ENCODE data around the gene BLCAP. TPM values are rescaled to one million over a fixed set of nuclear protein-coding genes. Genes with fewer than 3 reads are reported as not detected.

The BLCAP gene
- total RNA-seq, 1 donor from 2014 or later = 111 TPM

GRCh38 chr20:37518059-37518458 is 9.6 kb downstream of the BLCAP start:
- H3K9ac ChIP-seq (ENCODE audit: low read length) = no peak overlapping the region
- H3K4me3 ChIP-seq (ENCODE audit: insufficient read depth, low read depth, low read length) = no peak overlapping the region
- H3K36me3 ChIP-seq (ENCODE audit: insufficient read depth, low read length) = peaks cover 10% of the 10 kb centered on the region
- H4K20me1 ChIP-seq (ENCODE audit: insufficient read depth, low read length) = peaks cover 99% of the 10 kb centered on the region
- Mint-ChIP-seq H3K36me3 (ENCODE audit: low read depth, unreplicated experiment) (peaks cover 48% of the 10 kb centered on the region), H3K9me3 (ENCODE audit: unreplicated experiment) (no peaks in the 10 kb centered on the region), H3K27ac (ENCODE audit: unreplicated experiment) (peak overlapping the region; percentile 4), H3K4me3 (ENCODE audit: unreplicated experiment) (no peak overlapping the region), H3K27me3 (ENCODE audit: low read depth, unreplicated experiment) (no peaks in the 10 kb centered on the region), H3K4me1 (ENCODE audit: low read depth, unreplicated experiment) (peaks cover 8% of the 10 kb centered on the region)
- peaks cover 84% of the 10 kb centered on the region for H3K79me2 ChIP-seq (ENCODE audit: insufficient read depth, low read length)
- DNase-seq (ENCODE audit: low read depth) (no peak), FAIRE-seq (no peak)
- H3K4me1 ChIP-seq (ENCODE audit: insufficient read depth, low read length) = peaks cover 27% of the 10 kb centered on the region
- no peak overlapping the region for H3K4me2 ChIP-seq (ENCODE audit: low read length)
- no peak overlapping the region for H2AFZ ChIP-seq (ENCODE audit: low read depth, low read length)
- H3K9me3 ChIP-seq (ENCODE audit: insufficient read depth, low read depth, low read length) = no peaks in the 10 kb centered on the region
- no peak overlapping the region for H3K27ac ChIP-seq (ENCODE audit: low read depth, low read length)
- H3K27me3 ChIP-seq (ENCODE audit: insufficient read depth, low read length) = no peaks in the 10 kb centered on the region
- TF ChIP-seq, protein P1, sequence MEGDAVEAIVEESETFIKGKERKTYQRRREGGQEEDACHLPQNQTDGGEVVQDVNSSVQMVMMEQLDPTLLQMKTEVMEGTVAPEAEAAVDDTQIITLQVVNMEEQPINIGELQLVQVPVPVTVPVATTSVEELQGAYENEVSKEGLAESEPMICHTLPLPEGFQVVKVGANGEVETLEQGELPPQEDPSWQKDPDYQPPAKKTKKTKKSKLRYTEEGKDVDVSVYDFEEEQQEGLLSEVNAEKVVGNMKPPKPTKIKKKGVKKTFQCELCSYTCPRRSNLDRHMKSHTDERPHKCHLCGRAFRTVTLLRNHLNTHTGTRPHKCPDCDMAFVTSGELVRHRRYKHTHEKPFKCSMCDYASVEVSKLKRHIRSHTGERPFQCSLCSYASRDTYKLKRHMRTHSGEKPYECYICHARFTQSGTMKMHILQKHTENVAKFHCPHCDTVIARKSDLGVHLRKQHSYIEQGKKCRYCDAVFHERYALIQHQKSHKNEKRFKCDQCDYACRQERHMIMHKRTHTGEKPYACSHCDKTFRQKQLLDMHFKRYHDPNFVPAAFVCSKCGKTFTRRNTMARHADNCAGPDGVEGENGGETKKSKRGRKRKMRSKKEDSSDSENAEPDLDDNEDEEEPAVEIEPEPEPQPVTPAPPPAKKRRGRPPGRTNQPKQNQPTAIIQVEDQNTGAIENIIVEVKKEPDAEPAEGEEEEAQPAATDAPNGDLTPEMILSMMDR (IDR thresholded peaks at IDR 0.05; ENCODE audit: insufficient read depth, low read depth, low read length) = no peak
- no peak for TF ChIP-seq EZH2 (IDR thresholded peaks at IDR 0.05; ENCODE audit: insufficient read depth, low read length)

DNA sequence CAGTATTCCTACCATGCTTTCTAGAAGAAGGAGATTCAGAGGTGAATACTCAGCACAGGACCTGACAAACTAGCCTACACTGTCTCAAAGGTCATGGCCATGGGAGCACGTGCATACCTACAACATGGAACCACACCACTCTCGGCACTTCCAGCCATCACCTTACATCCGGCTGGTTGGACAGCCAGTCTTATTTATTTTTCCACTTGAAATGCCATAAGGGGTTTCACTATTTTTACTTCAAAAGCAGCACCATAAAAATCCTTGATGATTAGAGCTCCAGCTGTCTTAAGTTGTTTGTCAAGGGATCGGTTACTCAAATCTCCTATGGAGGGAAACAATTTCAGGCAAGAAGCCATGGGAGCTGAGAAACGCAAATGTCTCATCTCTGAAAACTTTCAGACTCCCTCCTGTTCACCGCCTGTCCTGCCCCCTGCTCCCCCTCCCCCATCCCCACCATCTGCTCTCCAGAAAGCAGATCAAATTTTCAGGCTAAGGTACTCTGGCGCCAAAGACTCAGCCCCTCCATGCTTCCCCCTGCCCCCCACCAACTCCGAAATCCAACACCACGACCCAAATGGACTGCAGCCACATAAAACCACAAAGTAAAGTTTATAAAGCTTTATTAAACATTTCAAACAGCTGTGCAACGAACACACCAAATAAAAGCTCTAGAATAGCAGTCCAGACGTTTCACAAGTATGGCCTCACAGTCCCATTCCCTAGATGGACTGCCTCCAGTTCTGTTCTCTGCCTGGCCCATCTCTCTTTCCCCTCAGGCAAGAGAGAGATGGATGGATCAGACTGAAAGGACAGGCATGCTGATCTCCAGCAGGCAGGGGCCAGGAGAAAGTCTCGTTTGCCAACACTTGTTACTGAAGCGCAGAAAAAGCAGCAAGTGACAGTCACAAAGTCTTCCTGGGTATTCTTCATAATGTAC is 10.6 kb downstream of the BLCAP start:
- H3K27me3 Mint-ChIP-seq (ENCODE audit: low read depth, unreplicated experiment) = no peaks in the 10 kb centered on the region
- H2AFZ ChIP-seq (ENCODE audit: low read depth, low read length) = no peak overlapping the region
- H3K27ac ChIP-seq (ENCODE audit: low read depth, low read length) = no peak overlapping the region
- no peak for TF ChIP-seq EZH2 (IDR thresholded peaks at IDR 0.05; ENCODE audit: insufficient read depth, low read length)
- TF ChIP-seq, protein P1 (IDR thresholded peaks at IDR 0.05; ENCODE audit: insufficient read depth, low read depth, low read length) = no peak
- H3K4me2 ChIP-seq (ENCODE audit: low read length) = peak overlapping the region; percentile 4
- H3K9me3 Mint-ChIP-seq (ENCODE audit: unreplicated experiment) = no peaks in the 10 kb centered on the region
- H3K4me1 Mint-ChIP-seq (ENCODE audit: low read depth, unreplicated experiment) = peaks cover 13% of the 10 kb centered on the region
- peaks cover 100% of the 10 kb centered on the region for H4K20me1 ChIP-seq (ENCODE audit: insufficient read depth, low read length)
- DNase-seq (ENCODE audit: low read depth) = peak; percentile 69
- peaks cover 31% of the 10 kb centered on the region for H3K4me1 ChIP-seq (ENCODE audit: insufficient read depth, low read length)
- peaks cover 55% of the 10 kb centered on the region for H3K36me3 Mint-ChIP-seq (ENCODE audit: low read depth, unreplicated experiment)
- no peak overlapping the region for H3K27ac Mint-ChIP-seq (ENCODE audit: unreplicated experiment)
- no peak for FAIRE-seq
- no peaks in the 10 kb centered on the region for H3K9me3 ChIP-seq (ENCODE audit: insufficient read depth, low read depth, low read length)
- H3K27me3 ChIP-seq (ENCODE audit: insufficient read depth, low read length) = no peaks in the 10 kb centered on the region
- H3K9ac ChIP-seq (ENCODE audit: low read length) = no peak overlapping the region
- no peak overlapping the region for H3K4me3 ChIP-seq (ENCODE audit: insufficient read depth, low read depth, low read length)
- peaks cover 10% of the 10 kb centered on the region for H3K36me3 ChIP-seq (ENCODE audit: insufficient read depth, low read length)
- peaks cover 75% of the 10 kb centered on the region for H3K79me2 ChIP-seq (ENCODE audit: insufficient read depth, low read length)
- H3K4me3 Mint-ChIP-seq (ENCODE audit: unreplicated experiment) = no peak overlapping the region

GRCh38 chr20:37515876-37516275 is 11.8 kb downstream of the BLCAP start:
- Mint-ChIP-seq H3K4me1 (ENCODE audit: low read depth, unreplicated experiment) (peaks cover 20% of the 10 kb centered on the region), H3K36me3 (ENCODE audit: low read depth, unreplicated experiment) (peaks cover 64% of the 10 kb centered on the region), H3K27me3 (ENCODE audit: low read depth, unreplicated experiment) (no peaks in the 10 kb centered on the region), H3K27ac (ENCODE audit: unreplicated experiment) (no peak overlapping the region), H3K9me3 (ENCODE audit: unreplicated experiment) (no peaks in the 10 kb centered on the region), H3K4me3 (ENCODE audit: unreplicated experiment) (no peak overlapping the region)
- Histone ChIP-seq H3K9me3 (ENCODE audit: insufficient read depth, low read depth, low read length) (no peaks in the 10 kb centered on the region), H3K36me3 (ENCODE audit: insufficient read depth, low read length) (peaks cover 10% of the 10 kb centered on the region), H3K9ac (ENCODE audit: low read length) (no peak overlapping the region), H3K79me2 (ENCODE audit: insufficient read depth, low read length) (peaks cover 67% of the 10 kb centered on the region), H3K4me2 (ENCODE audit: low read length) (no peak overlapping the region), H3K4me3 (ENCODE audit: insufficient read depth, low read depth, low read length) (no peak overlapping the region), H3K4me1 (ENCODE audit: insufficient read depth, low read length) (peaks cover 34% of the 10 kb centered on the region), H3K27me3 (ENCODE audit: insufficient read depth, low read length) (no peaks in the 10 kb centered on the region), H4K20me1 (ENCODE audit: insufficient read depth, low read length) (peaks cover 100% of the 10 kb centered on the region), H3K27ac (ENCODE audit: low read depth, low read length) (no peak overlapping the region), H2AFZ (ENCODE audit: low read depth, low read length) (no peak overlapping the region)
- no peak for FAIRE-seq
- TF ChIP-seq, protein P1 (IDR thresholded peaks at IDR 0.05; ENCODE audit: insufficient read depth, low read depth, low read length) = no peak
- TF ChIP-seq EZH2 (IDR thresholded peaks at IDR 0.05; ENCODE audit: insufficient read depth, low read length) = no peak
- DNase-seq (ENCODE audit: low read depth) = no peak

Data from astrocyte (in vitro differentiated cells and primary cell).